ENCODE measurements around the gene MPHOSPH9. TPM values are rescaled to one million over a fixed set of nuclear protein-coding genes. Genes with fewer than 3 reads are reported as not detected.
A peak's percentile ranks its signal among the peaks of the same experiment; 100 is the strongest.

MPHOSPH9 gene
- total and polyA plus RNA-seq, 2 of the 13 experiments (the other 11 are each of a cell fraction or from before 2014, with no cell fraction given): 20.3 to 63.4 TPM

- TF ChIP-seq GMEB1 (CRISPR knock-in tag; IDR thresholded peaks at IDR 0.05; ENCODE audit: borderline replicate concordance) (peak; percentile 93), RBAK (CRISPR knock-in tag; IDR thresholded peaks at IDR 0.05) (peak; percentile 55; the same call in 1 of the 2 replicates), HDAC1 (CRISPR knock-in tag; IDR thresholded peaks at IDR 0.05) (peak; percentile 84), ZBTB8A (CRISPR knock-in tag; IDR thresholded peaks at IDR 0.05; ENCODE audit: borderline replicate concordance, low read depth) (no peak; the same call in 1 of the 2 replicates), LCORL (IDR thresholded peaks at IDR 0.05) (no peak), LCORL (CRISPR knock-in tag; IDR thresholded peaks at IDR 0.05) (peak; percentile 66; the same call in 1 of the 2 replicates), KLF16 (CRISPR knock-in tag; IDR thresholded peaks at IDR 0.05) (peak in 1 of 2 experiments; percentile 88; a peak in 2 of 4 replicates), EZH2 (conservative IDR thresholded peaks at IDR 0.05; ENCODE audit: low read depth, low read length) (no peak), ZNF160 (CRISPR knock-in tag; IDR thresholded peaks at IDR 0.05) (0 out of 2 replicates have a peak, but pooled peaks have one; percentile 52), RBM39 (IDR thresholded peaks at IDR 0.05; ENCODE audit: low read depth, low read length, poor library complexity, severe bottlenecking) (peak; percentile 87), TCF7L2 (IDR thresholded peaks at IDR 0.05; ENCODE audit: low read depth, low read length) (no peak), ZNF143 (CRISPR knock-in tag; IDR thresholded peaks at IDR 0.05) (peak; percentile 44; the same call in 1 of the 2 replicates), SOX6 (IDR thresholded peaks at IDR 0.05) (no peak), SOX6 (CRISPR knock-in tag; IDR thresholded peaks at IDR 0.05) (no peak; the same call in 1 of the 2 replicates), SIN3A (IDR thresholded peaks at IDR 0.05; ENCODE audit: borderline replicate concordance, low read depth, low read length) (peak; percentile 90; the same call in 1 of the 2 replicates), CHD4 (IDR thresholded peaks at IDR 0.05; ENCODE audit: borderline replicate concordance, low read length) (no peak), SATB2 (CRISPR knock-in tag; IDR thresholded peaks at IDR 0.05) (no peak), ZNF407 (CRISPR knock-in tag; IDR thresholded peaks at IDR 0.05; ENCODE audit: not compliant biosample characterization) (peak; percentile 86), HNF4G (IDR thresholded peaks at IDR 0.05; ENCODE audit: borderline replicate concordance, low read depth, low read length) (no peak), HNF4G (CRISPR knock-in tag; IDR thresholded peaks at IDR 0.05; ENCODE audit: borderline replicate concordance, low read depth) (0 out of 2 replicates have a peak, but pooled peaks have one; percentile 67)
Measured at GRCh38 chr12:123232807-123233504, at the start of gene MPHOSPH9, which contains the start of gene MTRFR (continued).
